Stimulated activated naive CD8-positive, alpha-beta T cell treated with anti-CD3 and anti-CD28 coated beads, Interleukin-15, Interleukin-2, amounts not matched to agents 100 ng/mL and 50 ng/mL, for 24 hours (primary cell): ENCODE measurements around the gene TM4SF5.

Experiments
- H3K27ac Mint-ChIP-seq: one replicate; pipeline ENCODE4 v1.8.0; 2021; ENCODE audit warnings: mild to moderate bottlenecking, mixed read lengths
- H3K27me3 Mint-ChIP-seq: one replicate; pipeline ENCODE4 v1.8.0; 2021; ENCODE audit warnings: mixed read lengths
- H3K36me3 Mint-ChIP-seq: one replicate; pipeline ENCODE4 v1.8.0; 2021; ENCODE audit warnings: low read depth, mixed read lengths
- H3K4me1 Mint-ChIP-seq: one replicate; pipeline ENCODE4 v1.8.0; 2021; ENCODE audit warnings: low read depth, mixed read lengths
- H3K4me3 Mint-ChIP-seq: one replicate; pipeline ENCODE4 v1.8.0; 2021; ENCODE audit warnings: mild to moderate bottlenecking, mixed read lengths
- H3K9me3 Mint-ChIP-seq: one replicate; pipeline ENCODE4 v1.8.0; 2021; ENCODE audit warnings: mixed read lengths

TM4SF5 gene

DNA sequence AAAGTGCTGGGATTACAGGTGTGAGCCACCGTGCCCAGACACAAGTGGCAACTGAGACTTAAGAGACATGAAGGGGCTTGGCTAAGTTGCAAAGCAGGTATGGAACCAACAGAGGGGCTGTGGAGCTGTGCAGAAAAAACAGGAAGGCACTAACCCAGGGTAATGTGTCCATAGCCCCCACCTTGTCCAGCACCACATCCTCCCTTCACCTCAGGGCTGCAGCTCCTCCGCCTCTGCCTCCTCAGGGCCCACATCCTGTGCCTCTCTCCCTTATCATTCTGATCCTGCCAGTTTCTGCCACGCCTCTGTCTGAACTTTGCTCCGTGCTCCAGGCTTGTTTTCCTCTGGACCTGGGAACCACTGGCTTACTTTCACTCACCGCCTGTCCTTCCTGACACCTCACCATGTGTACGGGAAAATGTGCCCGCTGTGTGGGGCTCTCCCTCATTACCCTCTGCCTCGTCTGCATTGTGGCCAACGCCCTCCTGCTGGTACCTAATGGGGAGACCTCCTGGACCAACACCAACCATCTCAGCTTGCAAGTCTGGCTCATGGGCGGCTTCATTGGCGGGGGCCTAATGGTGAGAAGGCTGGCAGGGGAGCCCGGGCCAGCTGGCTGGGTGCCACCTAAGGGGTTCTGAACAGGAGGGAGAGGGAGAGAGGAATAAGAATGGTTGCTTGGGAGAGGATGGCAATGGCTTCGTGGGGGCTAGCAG is at the start of gene TM4SF5:
TM4SF5 (plus strand) TSS at position 368 of the 716 bp plus-strand sequence; CDS start at position 405, 37 bp downstream.
- Mint-ChIP-seq H3K36me3 (no peaks in the 10 kb centered on the region), H3K9me3 (no peaks in the 10 kb centered on the region), H3K27ac (no peak within 1 kb of the TSS), H3K27me3 (no peaks in the 10 kb centered on the region), H3K4me3 (no peak within 1 kb of the TSS), H3K4me1 (peaks cover 8% of the 10 kb centered on the region)

DNA sequence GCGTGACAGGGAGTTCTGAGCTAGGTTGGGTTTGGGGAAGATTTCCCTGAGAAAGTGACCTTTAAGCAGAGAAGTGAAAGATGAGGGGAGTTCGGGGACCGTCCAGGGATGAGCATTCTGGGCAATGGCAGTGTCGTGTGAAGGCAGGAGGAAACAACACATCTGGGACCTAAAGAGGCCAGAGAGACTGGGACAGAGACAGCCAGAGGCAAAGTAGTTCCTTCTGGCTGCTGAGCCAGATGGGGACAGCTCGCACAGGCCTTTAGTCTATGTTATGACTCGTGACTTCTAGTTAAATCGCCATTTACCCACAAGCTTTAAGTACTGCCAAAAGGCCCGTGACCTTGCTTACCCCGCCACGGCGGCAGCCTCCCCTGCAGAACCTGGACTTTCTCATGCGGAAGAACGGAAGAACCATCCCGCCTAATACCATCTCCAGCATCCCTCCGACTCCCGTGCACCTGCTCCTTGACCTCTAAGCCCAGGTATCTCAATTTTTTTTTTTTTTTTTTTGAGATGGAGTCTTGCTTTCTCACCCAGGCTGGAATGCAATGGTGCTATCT is 48.9 kb upstream of the TM4SF5 start:
- no peaks in the 10 kb centered on the region for H3K27me3 Mint-ChIP-seq
- H3K4me1 Mint-ChIP-seq, result peaks cover 8% of the 10 kb centered on the region
- peaks cover 25% of the 10 kb centered on the region for H3K36me3 Mint-ChIP-seq
- H3K27ac Mint-ChIP-seq, result no peak overlapping the region
- no peaks in the 10 kb centered on the region for H3K9me3 Mint-ChIP-seq
- no peak overlapping the region for H3K4me3 Mint-ChIP-seq

- no peak overlapping the region for H3K27ac Mint-ChIP-seq
- H3K9me3 Mint-ChIP-seq, result no peaks in the 10 kb centered on the region
- no peak overlapping the region for H3K4me3 Mint-ChIP-seq
- H3K4me1 Mint-ChIP-seq, result peaks cover 23% of the 10 kb centered on the region
- no peaks in the 10 kb centered on the region for H3K27me3 Mint-ChIP-seq
- peaks cover 13% of the 10 kb centered on the region for H3K36me3 Mint-ChIP-seq
These were observed 47.0 kb upstream of the TM4SF5 start for GRCh38 chr17:4724650-4725049.

DNA sequence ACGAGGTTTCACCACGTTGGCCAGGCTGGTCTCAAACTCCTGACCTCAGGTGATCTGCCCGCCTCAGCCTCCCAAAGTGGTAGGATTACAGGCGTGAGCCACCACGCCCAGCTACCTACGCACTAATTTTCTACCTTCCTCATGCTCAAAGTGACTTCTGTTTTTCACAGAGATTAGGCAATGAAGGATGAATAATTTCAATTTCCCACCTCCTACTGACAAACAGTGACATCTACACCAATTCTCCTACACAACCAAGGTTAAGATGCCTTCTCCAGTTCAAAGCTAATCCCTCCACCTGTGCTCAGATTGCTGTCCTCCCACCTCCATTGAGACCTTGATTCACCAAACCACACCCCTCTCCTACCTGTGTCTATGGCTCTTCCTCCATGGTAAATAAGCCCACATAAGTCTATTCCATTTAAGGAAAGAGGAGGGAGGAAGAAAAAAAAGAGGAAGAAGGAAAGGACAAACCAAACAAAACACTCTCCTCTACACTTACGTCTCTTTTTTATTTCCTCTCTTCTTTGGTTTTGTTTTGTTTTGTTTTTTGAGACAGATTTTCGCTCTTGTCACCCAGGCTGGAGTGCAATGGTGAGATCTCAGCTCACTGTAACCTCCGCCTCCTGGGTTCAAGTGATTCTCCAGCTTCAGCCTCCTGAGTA is 45.9 kb upstream of the TM4SF5 start:
- Mint-ChIP-seq H3K27me3 (no peaks in the 10 kb centered on the region), H3K4me1 (peaks cover 28% of the 10 kb centered on the region), H3K36me3 (peaks cover 8% of the 10 kb centered on the region), H3K4me3 (no peak overlapping the region), H3K9me3 (no peaks in the 10 kb centered on the region), H3K27ac (peak overlapping the region; percentile 43)

- peak overlapping the region; percentile 74 for H3K27ac Mint-ChIP-seq
- peaks cover 46% of the 10 kb centered on the region for H3K4me1 Mint-ChIP-seq
- no peaks in the 10 kb centered on the region for H3K9me3 Mint-ChIP-seq
- H3K4me3 Mint-ChIP-seq, result peak overlapping the region; percentile 30
- H3K36me3 Mint-ChIP-seq, result peaks cover 5% of the 10 kb centered on the region
- no peaks in the 10 kb centered on the region for H3K27me3 Mint-ChIP-seq
These were observed 43.6 kb upstream of the TM4SF5 start for GRCh38 chr17:4728124-4728523.

DNA sequence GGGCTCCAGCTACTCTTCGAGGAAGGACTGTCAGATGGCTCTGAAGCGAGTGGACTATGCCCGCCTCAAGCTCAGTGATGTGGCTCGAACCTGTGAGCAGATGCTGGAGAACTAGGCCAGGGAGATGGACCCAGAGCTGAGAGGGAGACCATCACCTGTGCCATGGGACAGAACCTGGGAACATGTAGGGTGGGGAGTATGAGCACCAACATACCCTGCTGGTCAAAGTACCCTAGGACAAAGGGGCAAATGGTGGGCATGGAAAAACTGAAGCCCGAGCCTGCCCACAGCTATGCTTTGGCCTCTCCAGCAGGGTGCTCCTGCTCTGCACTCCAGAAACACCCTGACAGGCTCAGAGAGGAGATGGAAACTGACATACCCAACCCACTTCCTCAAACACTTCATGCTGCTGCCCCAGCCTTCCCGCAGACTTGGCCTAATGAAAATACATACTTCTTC is 38.6 kb upstream of the TM4SF5 start:
- Mint-ChIP-seq H3K4me1 (peaks cover 65% of the 10 kb centered on the region), H3K9me3 (no peaks in the 10 kb centered on the region), H3K27me3 (peaks cover 1% of the 10 kb centered on the region), H3K27ac (no peak overlapping the region), H3K36me3 (peaks cover 5% of the 10 kb centered on the region), H3K4me3 (peak overlapping the region; percentile 96)

- Mint-ChIP-seq H3K4me1 (peaks cover 66% of the 10 kb centered on the region), H3K4me3 (no peak overlapping the region), H3K27ac (no peak overlapping the region), H3K36me3 (peaks cover 5% of the 10 kb centered on the region), H3K27me3 (peaks cover 5% of the 10 kb centered on the region), H3K9me3 (no peaks in the 10 kb centered on the region)
These were observed 36.7 kb upstream of the TM4SF5 start for GRCh38 chr17:4734857-4735475.

DNA sequence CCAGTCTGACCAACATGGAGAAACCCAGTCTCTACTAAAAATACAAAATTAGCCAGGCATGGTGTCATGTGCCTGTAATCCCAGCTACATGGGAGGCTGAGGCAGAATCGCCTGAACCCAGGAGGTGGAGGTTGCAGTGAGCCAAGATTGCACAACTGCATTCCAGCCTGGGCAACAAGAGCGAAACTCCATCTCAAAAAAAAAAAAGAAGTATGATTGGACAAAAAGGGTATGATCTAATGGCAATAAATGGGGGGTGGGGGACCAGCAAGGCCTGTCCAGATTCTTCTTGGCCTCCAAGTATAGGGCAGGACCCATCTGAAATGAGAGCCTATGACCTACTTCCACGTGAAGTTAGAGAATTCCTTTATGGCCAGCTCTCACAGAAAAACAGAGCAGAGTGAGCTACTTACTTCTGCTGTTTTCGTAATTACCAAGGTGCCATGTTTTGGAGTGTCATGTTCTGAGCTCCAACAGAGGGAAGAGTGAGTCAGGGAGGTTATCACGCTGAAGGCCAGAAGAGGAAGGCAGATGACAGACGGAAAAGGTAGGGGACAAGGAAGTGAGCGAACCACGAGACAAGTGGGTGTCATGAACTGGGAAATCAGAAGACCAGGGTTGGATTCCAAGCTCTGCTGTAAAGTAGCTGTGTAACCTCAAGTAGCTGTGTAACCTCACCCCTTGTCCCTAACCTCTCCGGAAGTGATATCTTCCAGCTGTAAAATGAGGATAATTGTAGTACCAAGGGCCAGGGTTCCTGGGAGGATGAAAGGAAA is 35.6 kb upstream of the TM4SF5 start:
- Mint-ChIP-seq H3K4me1 (peaks cover 62% of the 10 kb centered on the region), H3K9me3 (no peaks in the 10 kb centered on the region), H3K27ac (peak overlapping the region; percentile 4), H3K4me3 (no peak overlapping the region), H3K36me3 (peaks cover 5% of the 10 kb centered on the region), H3K27me3 (peaks cover 14% of the 10 kb centered on the region)

GRCh38 chr17:4738136-4739121 is 33.3 kb upstream of the TM4SF5 start:
- H3K4me1 Mint-ChIP-seq, result peaks cover 44% of the 10 kb centered on the region
- peak overlapping the region; percentile 40 for H3K27ac Mint-ChIP-seq
- no peaks in the 10 kb centered on the region for H3K36me3 Mint-ChIP-seq
- no peaks in the 10 kb centered on the region for H3K9me3 Mint-ChIP-seq
- H3K4me3 Mint-ChIP-seq, result peak overlapping the region; percentile 72
- H3K27me3 Mint-ChIP-seq, result peaks cover 14% of the 10 kb centered on the region

DNA sequence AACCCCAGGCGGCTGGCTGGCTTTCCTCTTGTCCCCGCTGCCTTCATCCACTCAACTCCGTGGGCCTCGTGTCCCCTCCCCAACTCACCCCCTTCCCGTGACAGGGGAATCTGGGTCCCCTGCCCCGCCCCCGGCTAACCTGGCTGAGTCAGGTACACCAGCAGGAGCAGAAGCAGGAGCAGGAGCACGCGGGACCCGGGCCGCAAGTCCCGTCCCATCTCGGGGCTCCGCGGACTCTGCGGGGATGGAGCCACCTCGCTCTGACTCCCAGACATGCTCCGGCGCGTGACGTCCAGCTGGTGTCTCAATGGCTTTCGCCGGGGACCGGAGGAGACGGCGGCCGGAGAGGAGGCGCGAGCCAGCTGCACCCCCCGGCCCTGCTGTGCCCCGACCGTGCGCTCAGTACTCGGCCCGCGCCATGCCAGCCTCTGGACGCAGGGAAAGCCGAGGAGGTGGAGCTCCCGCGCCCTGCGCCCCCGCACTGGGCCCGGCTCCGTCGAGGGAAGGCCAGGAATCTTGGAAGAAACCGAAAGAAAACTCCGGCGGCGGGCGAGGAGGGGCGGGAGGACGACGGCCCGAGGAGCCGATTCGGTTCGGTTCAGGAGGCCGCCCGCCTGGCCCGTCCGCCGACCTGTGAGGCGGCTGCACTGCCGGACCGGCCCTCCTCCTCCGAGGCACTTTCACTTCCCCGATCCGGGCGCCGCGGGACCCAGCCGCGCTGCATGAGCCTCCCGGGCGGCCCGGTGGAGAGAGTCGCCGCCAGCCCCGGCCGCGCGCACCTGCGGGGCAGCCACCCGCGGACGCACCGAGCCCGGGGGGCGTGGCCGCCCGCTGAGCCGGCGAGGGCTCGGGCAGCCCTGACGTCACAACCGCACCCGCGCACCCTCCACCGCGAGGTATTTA is 32.3 kb upstream of the TM4SF5 start, which contains the start of the genes CXCL16 and ZMYND15:
CXCL16 (minus strand) TSS at position 807 of the 903 bp plus-strand sequence; CDS start at position 218, 589 bp downstream.
ZMYND15 (plus strand) TSS at position 712 of the 903 bp plus-strand sequence. CDS start 716 bp downstream, outside the sequence.
- peaks cover 14% of the 10 kb centered on the region for H3K27me3 Mint-ChIP-seq
- peak within 1 kb of the TSS; percentile 81 for H3K4me3 Mint-ChIP-seq
- H3K9me3 Mint-ChIP-seq, result no peaks in the 10 kb centered on the region
- no peaks in the 10 kb centered on the region for H3K36me3 Mint-ChIP-seq
- peak within 1 kb of the TSS; percentile 40 for H3K27ac Mint-ChIP-seq
- peaks cover 37% of the 10 kb centered on the region for H3K4me1 Mint-ChIP-seq

GRCh38 chr17:4740025-4740351 is 31.7 kb upstream of the TM4SF5 start:
- Mint-ChIP-seq H3K36me3 (no peaks in the 10 kb centered on the region), H3K4me3 (peak overlapping the region; percentile 81), H3K4me1 (peaks cover 33% of the 10 kb centered on the region), H3K27me3 (peaks cover 14% of the 10 kb centered on the region), H3K27ac (no peak overlapping the region), H3K9me3 (no peaks in the 10 kb centered on the region)

DNA sequence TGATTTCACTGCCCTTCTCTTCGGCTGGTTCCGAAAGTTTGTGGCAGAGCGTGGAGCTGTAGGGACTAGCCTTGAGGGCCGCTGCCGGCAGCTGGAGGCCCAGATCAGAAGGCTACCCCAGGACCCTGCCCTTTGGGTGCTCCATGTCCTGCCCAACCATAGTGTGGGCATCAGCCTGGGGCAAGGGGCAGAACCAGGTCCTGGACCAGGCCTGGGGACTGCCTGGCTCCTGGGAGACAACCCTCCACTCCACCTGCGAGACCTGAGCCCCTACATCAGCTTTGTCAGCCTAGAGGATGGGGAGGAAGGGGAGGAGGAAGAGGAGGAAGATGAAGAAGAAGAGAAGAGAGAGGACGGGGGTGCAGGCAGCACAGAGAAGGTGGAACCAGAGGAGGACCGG is 31.1 kb upstream of the TM4SF5 start:
- no peak overlapping the region for H3K27ac Mint-ChIP-seq
- H3K4me3 Mint-ChIP-seq, result peak overlapping the region; percentile 81

GRCh38 chr17:4741544-4741943 is 30.1 kb upstream of the TM4SF5 start:
- no peak overlapping the region for H3K4me3 Mint-ChIP-seq
- no peaks in the 10 kb centered on the region for H3K36me3 Mint-ChIP-seq
- peaks cover 14% of the 10 kb centered on the region for H3K27me3 Mint-ChIP-seq
- H3K27ac Mint-ChIP-seq, result no peak overlapping the region
- H3K4me1 Mint-ChIP-seq, result peaks cover 23% of the 10 kb centered on the region
- H3K9me3 Mint-ChIP-seq, result no peaks in the 10 kb centered on the region

More for the DNA sequence above, 31.1 kb upstream of the TM4SF5 start:
- no peaks in the 10 kb centered on the region for H3K9me3 Mint-ChIP-seq
- H3K4me1 Mint-ChIP-seq, result peaks cover 33% of the 10 kb centered on the region
- H3K36me3 Mint-ChIP-seq, result no peaks in the 10 kb centered on the region
- H3K27me3 Mint-ChIP-seq, result peaks cover 14% of the 10 kb centered on the region
